SK-MEL-5 (cell line): ENCODE data around the gene CNKSR3. TPM values are rescaled to one million over a fixed set of nuclear protein-coding genes. Genes with fewer than 3 reads are reported as not detected.
"Not testable (repeated sequence)": the region's sequence is repeated elsewhere in the genome, so short reads cannot be mapped to it uniquely, and the experiment has no call there.

ENCODE experiments used
- DNase-seq: peaks from one replicate; pipeline ENCODE4 v3.0.0-alpha.2; 2016; ENCODE audit warnings: low read depth, low spot score
- in situ Hi-C: cut with HindIII; loops from 2 replicates; pipeline ENCODE4 v1.10.0; 2016; ENCODE audit warnings: low sequenced_read_pairs, high pct_unique_total_duplicates, low pct_unique_long_range_greater_than_20kb
- polyA plus RNA-seq, 2 experiments: library from polyadenylated mRNA; depleted of rRNA; stranded (reverse); fragments of >200 nt; gene quantifications; 2 replicates each; pipeline ENCODE4 v1.2.3, GENCODE V29; 2015
- total RNA-seq: library from RNA; depleted of rRNA; stranded (reverse); fragments of >200 nt; shearing (Covaris generic); gene quantifications from 2 replicates; pipeline ENCODE4 v1.2.3, GENCODE V29; 2014; rRNA removed

The CNKSR3 gene
- total RNA-seq, result 6.7 and 8.3 TPM in 2 replicates
- polyA plus RNA-seq (2015; cell fraction: cytosol; rRNA removed), result 4.4 and 7.4 TPM in 2 replicates
- polyA plus RNA-seq (2015; cell fraction: nucleus; rRNA removed), result 2.2 and 3.3 TPM in 2 replicates

GRCh38 chr6:154510144-154510905, at the start of gene CNKSR3:
Gene CNKSR3 (minus strand): TSS chr6:154510685. CDS start chr6:154510114, 571 bp downstream.
- in situ Hi-C loops, result no loop called here
- DNase-seq, result peak; percentile 90

- DNase-seq, result no peak
- in situ Hi-C loops, result no loop called here
These were observed 48.5 kb upstream of the CNKSR3 start for GRCh38 chr6:154558984-154559383.

- no peak for DNase-seq
- in situ Hi-C loops, result no loop called here
These were observed 48.0 kb upstream of the CNKSR3 start for GRCh38 chr6:154558513-154558912.

GRCh38 chr6:154555073-154555677, 44.7 kb upstream of the CNKSR3 start:
- in situ Hi-C loops, result no loop called here

GRCh38 chr6:154554491-154554890, 44.0 kb upstream of the CNKSR3 start:
- DNase-seq, result no peak
- in situ Hi-C loops, result no loop called here

More at GRCh38 chr6:154555073-154555677, 44.7 kb upstream of the CNKSR3 start:
- no peak for DNase-seq

- DNase-seq, result no peak
- in situ Hi-C loops, result no loop called here
These were observed 40.3 kb upstream of the CNKSR3 start for GRCh38 chr6:154550779-154551178.

- in situ Hi-C loops, result no loop called here
- no peak for DNase-seq
These were observed 38.7 kb upstream of the CNKSR3 start for GRCh38 chr6:154549179-154549578.

GRCh38 chr6:154548130-154548830, 37.8 kb upstream of the CNKSR3 start:
- DNase-seq, result peak; percentile 46
- in situ Hi-C loops, result no loop called here

GRCh38 chr6:154543628-154544027, 33.1 kb upstream of the CNKSR3 start:
- in situ Hi-C loops, result no loop called here
- no peak for DNase-seq

- in situ Hi-C loops, result no loop called here
- no peak for DNase-seq
These were observed 32.3 kb upstream of the CNKSR3 start for GRCh38 chr6:154542747-154543146.

- DNase-seq, in situ Hi-C loops: not testable (repeated sequence)
These were observed 31.4 kb upstream of the CNKSR3 start for GRCh38 chr6:154541837-154542236.

GRCh38 chr6:154539593-154540269, 29.2 kb upstream of the CNKSR3 start:
- no peak for DNase-seq
- in situ Hi-C loops, result no loop called here

GRCh38 chr6:154538640-154539191, 28.2 kb upstream of the CNKSR3 start:
- in situ Hi-C loops, result no loop called here
- no peak for DNase-seq

GRCh38 chr6:154537511-154538325, 27.2 kb upstream of the CNKSR3 start:
- in situ Hi-C loops, result no loop called here
- DNase-seq, result no peak

GRCh38 chr6:154536999-154537398, 26.5 kb upstream of the CNKSR3 start:
- in situ Hi-C loops, result no loop called here

GRCh38 chr6:154536255-154536654, 25.8 kb upstream of the CNKSR3 start:
- no peak for DNase-seq
- in situ Hi-C loops, result no loop called here

More at GRCh38 chr6:154536999-154537398, 26.5 kb upstream of the CNKSR3 start:
- no peak for DNase-seq

GRCh38 chr6:154535851-154536250, 25.4 kb upstream of the CNKSR3 start:
- in situ Hi-C loops, result no loop called here
- DNase-seq, result no peak
